ENCODE data around the gene MKI67.

Gene MKI67

GRCh38 chr10:128081222-128081621, 45.0 kb downstream of the MKI67 start:
- no peak for DNase-seq (ENCODE audit: low read depth)

DNA sequence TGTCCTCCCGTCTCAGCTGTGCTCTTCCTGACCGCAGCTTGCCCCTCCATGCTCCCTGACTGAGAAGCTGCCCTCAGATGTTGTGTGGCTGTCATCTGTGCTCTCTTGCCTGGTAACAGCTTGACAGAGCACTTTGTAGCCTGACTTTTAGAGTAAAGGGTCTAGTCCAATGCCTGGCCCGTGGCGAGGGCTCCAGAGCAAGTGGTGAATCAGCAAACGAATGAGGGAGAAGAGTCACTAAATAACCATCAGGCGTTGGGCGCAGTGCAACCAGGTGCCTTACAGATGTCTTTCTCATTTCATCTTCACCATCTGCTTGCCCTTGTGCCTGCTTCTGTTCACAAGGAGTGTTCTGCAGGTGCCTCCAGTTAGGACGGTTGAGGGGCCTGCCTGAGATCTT, 45.6 kb downstream of the MKI67 start:
- no peak for DNase-seq (ENCODE audit: low read depth)

- no peak for DNase-seq (ENCODE audit: low read depth)
Measured at GRCh38 chr10:128080231-128080630, 46.0 kb downstream of the MKI67 start.

DNA sequence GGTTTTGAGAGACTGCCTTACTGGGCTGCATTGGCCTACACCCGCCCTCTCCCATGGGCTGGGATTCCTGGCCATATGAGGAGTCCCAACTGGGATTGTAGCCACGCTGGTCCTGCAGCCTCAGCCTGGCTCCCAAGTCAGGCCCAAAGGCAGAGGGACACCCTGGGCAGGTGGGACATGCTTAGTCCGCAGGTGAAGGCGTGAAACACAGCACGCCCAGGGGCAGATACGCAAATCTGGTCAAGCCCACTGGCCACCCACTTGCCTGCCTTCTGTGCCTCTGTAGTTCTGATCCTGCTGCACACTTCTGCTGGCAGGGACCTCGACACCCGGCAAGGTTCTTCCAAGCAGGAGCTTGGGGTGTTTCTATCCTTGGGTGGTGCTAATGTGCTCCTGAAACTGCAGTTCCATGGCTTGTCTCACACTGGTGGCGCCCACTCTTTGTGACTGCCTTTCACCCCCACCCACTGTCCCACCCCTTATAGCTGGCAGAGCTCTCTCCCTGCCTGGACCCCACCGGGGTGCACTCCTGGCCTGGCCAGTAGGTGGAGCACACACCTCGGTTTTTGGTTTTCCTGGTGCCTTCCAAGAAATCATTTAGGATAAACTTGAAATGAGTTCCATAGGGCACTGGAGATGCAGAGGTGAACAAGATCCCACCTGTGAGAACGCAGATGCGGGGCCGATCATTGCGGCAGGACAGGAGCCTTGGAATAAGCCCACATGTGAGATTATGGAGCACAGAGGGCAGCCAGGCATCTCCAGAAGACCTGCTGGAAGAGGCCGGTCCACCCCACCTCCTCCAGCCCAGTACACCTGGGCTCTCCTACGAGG, 47.9 kb downstream of the MKI67 start:
- no peak for DNase-seq (ENCODE audit: low read depth)

GRCh38 chr10:128077155-128077875, 48.9 kb downstream of the MKI67 start:
- DNase-seq (ENCODE audit: low read depth) = no peak

GRCh38 chr10:128074589-128074988, 51.6 kb downstream of the MKI67 start:
- no peak for DNase-seq (ENCODE audit: low read depth)

GRCh38 chr10:128073890-128074289, 52.3 kb downstream of the MKI67 start:
- no peak for DNase-seq (ENCODE audit: low read depth)

- DNase-seq (ENCODE audit: low read depth) = no peak
Measured at GRCh38 chr10:128072941-128073645, 53.1 kb downstream of the MKI67 start.

DNA sequence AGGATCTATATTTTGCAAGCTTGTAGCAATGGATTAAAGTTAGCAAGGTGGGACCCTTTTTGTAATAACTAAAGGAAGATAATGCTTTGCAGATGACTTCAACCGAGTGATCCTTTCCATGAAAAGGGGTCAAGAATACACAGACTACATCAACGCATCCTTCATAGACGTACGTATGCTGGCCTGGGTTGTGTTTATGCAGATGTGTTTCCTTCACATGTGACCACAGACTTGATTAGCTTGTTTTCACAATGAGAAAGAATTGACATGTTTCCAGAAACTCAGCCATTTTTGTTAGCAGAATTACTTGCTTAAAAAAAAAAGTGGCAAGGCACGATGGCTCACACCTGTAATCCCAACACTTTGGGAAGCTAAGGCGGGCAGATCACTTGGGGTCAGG, 54.2 kb downstream of the MKI67 start:
- DNase-seq (ENCODE audit: low read depth) = no peak

- no peak for DNase-seq (ENCODE audit: low read depth)
Measured at GRCh38 chr10:128071417-128071782, 54.8 kb downstream of the MKI67 start.

DNA sequence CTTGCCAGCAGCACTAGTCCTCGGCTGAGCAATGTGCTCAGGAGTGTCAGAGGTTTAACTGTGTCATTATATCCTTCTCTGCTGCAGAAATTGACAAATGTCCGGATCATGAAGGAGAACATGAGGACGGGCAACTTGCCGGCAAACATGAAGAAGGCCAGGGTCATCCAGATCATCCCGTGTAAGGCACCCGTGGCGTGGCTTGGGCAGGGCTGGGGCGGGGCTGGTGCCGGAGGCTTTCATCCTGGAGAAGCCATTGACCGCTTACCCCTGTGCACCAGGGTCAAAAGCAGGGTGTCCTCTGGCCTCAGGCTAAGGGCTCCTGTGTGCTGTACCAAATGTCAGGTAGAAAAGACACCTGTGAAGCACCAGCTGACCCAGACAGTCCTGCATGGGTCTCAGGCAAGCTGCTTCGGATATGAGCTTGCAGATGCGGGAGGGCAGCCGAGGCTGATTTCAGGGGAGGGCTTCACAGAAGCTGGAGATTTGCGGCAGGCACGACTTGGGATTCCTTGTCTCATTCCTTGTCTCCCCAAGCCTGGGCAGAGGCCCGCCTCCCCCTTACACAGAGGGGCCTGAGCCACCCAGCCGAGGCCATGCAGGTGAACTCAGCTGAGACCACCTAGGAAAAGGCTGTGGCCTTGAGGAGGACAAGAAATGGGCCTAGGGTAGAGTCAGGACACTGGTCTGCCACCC, 55.4 kb downstream of the MKI67 start:
- no peak for DNase-seq (ENCODE audit: low read depth)

DNA sequence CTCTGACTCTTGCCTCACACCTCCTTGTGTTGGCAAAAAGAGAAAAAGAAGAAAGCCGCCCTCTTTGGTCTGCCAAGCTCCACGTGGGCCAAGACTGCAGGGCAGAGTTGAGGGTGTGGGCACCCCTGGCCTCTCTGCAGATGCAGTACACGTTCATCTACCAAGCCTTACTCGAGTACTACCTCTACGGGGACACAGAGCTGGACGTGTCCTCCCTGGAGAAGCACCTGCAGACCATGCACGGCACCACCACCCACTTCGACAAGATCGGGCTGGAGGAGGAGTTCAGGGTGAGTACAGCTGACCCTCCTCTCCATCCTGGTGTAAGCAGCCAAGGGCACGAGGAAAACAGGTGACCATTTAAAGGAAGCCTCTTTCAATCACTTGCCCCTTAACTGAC, 56.1 kb downstream of the MKI67 start:
- no peak for DNase-seq (ENCODE audit: low read depth)

DNA sequence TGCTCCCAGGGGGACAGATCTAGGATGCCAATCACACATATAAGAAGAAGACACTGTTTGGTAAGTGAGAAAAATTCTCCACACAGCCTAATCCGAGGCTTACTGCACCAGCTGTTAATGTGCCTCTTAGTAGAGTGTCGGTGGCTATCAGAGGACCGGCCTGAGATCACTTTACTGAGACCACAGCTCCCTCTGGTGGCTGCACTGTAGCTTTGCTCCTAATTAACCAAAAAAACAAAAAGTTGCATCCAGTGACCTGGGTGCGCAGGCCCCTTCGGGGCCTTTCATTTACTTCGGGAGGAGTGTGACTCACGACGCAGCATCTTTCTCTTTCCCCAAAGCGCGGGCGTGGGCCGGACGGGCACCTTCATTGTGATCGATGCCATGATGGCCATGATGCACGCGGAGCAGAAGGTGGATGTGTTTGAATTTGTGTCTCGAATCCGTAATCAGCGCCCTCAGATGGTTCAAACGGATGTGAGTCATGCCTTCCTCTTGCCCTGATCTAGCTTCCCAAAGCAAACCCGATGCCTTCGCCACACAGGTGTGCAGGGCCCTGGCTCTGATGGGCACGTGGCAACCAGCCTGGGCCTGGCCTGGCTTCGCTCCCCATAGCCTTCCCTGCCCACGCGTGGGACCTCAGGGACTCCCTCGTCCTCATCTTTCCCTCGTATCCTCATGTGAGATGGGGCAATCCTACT, 56.7 kb downstream of the MKI67 start:
- DNase-seq (ENCODE audit: low read depth) = peak; percentile 69

DNA sequence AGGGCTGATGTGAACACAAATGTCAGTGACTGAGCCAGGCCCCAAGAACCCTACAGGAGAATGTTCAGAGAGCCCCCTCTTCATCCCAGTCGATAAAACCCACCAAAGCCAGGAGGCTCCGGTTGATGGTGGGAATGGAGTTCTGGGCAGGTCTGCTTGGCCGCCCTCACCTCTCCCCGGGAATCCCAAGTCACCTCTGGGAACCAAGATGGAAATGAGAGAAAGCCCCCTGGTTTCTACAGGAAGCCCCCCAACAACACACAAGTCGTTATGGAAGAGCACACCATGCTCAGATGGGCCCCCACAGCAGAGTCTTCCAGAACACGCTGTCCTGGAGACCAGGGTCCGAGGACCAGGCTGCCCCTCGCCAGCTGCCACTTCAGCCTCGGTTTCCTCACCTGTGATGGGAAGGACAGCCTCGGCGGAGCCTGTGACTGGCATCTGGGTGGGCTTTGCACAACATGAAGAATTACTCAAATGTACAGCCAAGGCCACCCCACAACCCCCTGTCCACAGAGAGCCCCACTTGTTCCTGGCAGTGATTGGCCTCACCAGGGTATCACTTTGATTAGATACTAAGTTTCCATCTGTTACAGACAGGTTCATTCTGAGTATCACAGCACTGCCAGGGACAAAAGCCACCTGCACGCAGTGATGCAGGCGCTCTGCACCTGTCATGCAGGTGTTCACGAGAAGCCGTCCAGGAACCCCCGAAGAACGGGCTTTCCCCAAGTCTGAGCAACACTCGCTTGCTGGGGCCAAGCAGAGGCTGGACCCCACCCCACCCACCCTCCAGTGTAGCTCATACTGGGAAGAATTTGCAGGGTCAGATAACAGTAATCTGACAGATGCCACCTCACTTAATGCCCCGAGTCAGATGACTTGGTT, 57.6 kb downstream of the MKI67 start:
- DNase-seq (ENCODE audit: low read depth) = no peak

- no peak for DNase-seq (ENCODE audit: low read depth)
Measured at GRCh38 chr10:128067691-128068397, 58.4 kb downstream of the MKI67 start.

- DNase-seq (ENCODE audit: low read depth) = no peak
Measured at GRCh38 chr10:128066870-128067382, 59.3 kb downstream of the MKI67 start.

- no peak for DNase-seq (ENCODE audit: low read depth)
Measured at GRCh38 chr10:128065881-128066534, 60.2 kb downstream of the MKI67 start.

GRCh38 chr10:128064970-128065580, 61.1 kb downstream of the MKI67 start:
- no peak for DNase-seq (ENCODE audit: low read depth)
